HG03439 (cell line): Measurements from ENCODE around the gene SLC49A4.

ENCODE experiments used
- ATAC-seq: cut with Tn5 transposase; IDR thresholded peaks from one replicate; pipeline ENCODE4 v1.9.1; 2021; ENCODE audit warnings: mild to moderate bottlenecking, moderate library complexity; ENCODE audit not compliant: unreplicated experiment

The SLC49A4 gene

DNA sequence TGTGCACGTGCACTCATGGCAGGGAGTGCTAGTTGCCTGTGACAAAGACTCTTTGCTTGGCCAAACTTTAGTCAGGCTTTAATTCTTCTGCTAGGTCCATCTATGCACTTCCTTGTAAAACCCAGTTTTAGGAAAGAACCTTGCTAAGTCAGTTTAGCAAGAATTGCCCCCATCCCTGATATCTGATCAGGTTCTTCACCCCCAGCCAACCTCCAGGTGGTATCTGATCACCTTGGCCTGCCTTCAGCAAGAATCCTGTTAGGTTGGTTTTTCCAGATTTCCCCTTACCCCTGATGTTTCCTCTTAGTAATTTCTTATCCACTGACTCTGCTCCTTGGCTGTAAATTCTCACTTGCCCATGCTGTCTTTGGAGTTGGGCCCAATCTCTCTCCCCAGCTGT, 9.6 kb upstream of the SLC49A4 start:
- ATAC-seq, result no peak

GRCh38 chr3:122786066-122786465, 8.8 kb upstream of the SLC49A4 start:
- no peak for ATAC-seq

- no peak for ATAC-seq
Observed at GRCh38 chr3:122787872-122788271, 7.0 kb upstream of the SLC49A4 start.

DNA sequence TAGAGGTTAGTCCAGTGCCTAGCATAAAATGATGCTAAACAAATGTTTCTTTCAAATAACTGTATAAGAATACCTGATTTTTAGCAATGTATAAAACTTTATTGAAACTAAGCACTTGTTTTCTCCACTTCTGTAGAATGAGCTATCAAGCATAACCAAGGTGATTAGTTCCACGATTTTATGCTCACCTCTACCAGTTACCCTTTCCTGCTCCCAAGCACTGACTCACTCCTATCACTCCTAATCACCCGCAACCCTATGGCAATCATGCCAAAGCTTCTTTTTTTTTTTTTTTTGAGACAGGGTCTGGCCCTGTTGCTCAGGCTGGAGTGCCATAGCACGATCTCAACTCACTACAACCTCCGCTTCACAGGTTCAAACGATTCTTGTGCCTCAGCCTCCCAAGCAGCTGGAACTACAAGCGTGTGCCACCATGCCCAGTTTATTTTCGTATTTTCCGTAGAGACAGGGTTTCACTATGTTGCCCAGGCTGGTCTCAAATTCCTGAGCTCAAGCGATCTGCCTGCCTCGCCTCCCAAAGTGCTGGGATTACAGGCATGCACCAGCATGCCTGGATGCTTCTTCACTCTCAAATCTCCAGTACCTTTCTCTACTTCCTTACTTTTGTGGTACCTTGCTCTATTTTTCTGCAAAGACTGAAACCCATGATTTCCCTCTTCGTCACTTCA, 5.1 kb upstream of the SLC49A4 start:
- ATAC-seq, result no peak

DNA sequence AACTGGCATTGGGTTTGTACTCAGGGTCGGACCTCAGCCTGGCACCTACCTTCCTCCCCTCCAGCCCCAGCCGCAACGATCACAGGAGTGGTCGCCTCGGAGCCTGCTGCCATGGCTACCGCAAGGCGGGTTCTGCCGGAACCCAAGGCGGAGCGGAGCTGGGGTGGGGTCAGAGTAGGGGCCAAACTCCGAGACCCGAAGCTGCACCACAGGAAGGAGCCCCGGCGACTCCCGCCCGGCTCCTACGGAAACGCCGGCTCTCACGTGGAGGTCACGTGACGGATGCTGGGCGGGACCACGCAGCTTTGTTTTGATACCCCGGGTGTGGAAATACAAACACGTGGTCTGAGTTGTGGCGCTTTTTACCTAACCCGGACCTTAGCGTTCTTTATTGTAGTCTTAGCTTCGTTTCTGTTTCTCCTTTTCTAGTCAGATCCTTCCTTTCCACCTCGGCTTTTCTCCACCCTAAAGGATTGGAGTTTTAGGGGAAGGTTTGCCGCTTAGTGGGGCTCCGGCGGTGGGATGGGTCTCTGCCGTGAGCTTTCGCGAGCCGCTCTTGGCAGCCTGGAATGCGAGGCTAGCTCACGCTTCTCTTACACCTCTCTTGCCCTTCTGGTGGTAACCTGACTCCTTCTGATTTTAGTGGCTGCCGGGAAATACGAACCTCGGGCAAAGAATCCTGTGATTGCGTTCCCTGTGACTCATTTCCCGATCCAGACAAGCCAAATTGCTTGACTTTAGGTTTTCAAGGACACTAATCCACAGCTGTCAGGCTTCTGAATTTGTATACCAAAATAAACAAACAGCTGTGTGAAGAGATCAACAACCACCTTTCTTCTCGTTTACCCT, 1.1 kb upstream of the SLC49A4 start, which contains the start of gene HSPBAP1:
Gene HSPBAP1, minus strand, starts transcription at position 264 of the 849 bp plus-strand sequence. Its CDS starts 151 bp downstream, at position 113.
- ATAC-seq, result peak; percentile 63

GRCh38 chr3:122794483-122794778, 438 bp upstream of the SLC49A4 start:
- no peak for ATAC-seq

DNA sequence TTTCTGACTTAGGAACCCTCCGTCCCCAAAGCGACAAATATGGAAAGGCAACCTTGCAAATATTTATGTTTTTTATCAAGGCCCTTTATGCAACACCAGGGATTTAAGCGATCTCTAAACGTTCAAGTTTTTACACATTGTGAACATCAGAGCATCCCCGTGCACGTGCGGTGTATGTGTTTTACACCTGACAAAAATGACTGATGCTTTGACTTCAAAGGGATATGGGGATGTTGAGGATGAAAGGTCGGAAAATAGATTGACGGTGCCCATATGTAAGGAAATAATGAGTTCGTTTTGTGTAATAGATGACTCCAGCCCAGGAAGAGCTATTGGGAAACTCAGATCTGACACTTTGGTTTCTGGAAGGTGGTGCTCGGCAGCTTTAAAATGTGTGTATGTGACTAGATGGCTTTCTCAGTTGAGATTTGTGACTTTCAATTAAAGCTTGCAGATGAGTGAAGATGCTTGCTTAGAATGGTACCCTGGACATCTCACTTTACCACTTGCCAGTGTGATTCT, 866 bp downstream of the SLC49A4 start:
- ATAC-seq, result no peak

DNA sequence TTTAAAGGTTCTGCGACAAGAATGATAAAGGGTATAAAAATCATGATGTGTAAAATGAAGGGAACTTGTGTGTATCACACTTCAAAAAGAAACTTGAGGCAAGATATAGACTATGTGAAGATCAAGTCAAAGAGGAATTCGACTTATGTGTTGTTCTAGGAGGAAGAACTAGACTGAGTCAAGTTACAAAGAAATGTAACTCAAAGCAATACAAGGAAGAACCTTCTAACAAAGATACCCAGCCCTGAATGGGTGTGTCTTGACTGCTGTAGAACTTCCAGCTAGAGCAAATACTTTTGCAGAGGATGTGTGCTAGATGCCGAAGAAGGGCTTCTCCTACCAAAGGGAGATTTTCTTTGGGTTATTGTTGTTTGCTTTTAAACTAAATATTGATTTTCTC, 2.4 kb downstream of the SLC49A4 start:
- ATAC-seq, result no peak

- no peak for ATAC-seq
Observed at GRCh38 chr3:122799322-122799721, 4.5 kb downstream of the SLC49A4 start.

DNA sequence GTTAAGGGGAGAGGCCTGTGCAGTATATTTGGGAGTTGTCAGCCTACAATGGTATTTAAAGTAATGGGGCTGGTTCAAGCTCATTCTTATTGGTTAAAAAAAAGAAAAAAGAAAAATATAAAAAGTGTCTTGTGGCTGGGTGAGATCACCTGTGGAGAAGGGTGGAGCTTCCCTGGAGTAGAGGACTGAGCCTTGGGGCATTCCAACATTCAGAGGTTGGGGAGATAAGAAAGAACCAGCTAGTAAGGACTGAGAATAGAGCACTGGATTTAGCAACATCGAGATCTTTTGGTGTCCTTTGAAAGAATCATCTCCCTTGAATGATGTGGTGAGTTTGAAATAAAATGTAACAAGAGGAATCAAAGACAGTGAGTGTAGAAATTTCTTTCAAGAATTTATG, 5.2 kb downstream of the SLC49A4 start:
- ATAC-seq, result no peak

DNA sequence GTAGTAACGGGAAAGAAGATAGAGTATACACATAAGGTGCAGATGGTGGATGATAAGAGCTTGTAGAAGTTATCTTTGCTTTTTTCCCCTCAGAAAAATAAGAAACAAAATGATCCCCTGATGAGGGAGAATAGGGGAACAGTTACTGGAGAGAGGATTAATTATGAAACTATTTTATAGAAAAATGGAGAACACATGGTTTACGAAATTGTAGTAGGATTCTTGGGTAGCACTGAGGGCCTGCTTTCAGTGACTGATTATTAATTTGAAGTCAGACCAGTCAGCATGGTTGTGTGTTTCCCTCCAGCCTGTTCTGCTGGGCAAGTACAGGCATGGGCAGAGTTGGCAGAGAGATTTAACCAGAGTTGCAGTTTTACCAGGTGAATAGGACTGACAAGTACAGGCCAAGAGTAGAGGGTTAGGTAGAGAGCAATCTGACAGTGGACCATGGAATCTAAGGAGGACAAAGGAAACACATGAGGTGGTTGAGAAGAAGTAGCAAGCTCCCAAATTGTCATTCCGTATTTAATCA, 5.9 kb downstream of the SLC49A4 start:
- no peak for ATAC-seq

- no peak for ATAC-seq
Observed at GRCh38 chr3:122802323-122802722, 7.5 kb downstream of the SLC49A4 start.

GRCh38 chr3:122803977-122804376, 9.1 kb downstream of the SLC49A4 start:
- no peak for ATAC-seq

- ATAC-seq, result no peak
Observed at GRCh38 chr3:122810734-122811133, 15.9 kb downstream of the SLC49A4 start.

GRCh38 chr3:122816587-122816986, 21.7 kb downstream of the SLC49A4 start:
- no peak for ATAC-seq

DNA sequence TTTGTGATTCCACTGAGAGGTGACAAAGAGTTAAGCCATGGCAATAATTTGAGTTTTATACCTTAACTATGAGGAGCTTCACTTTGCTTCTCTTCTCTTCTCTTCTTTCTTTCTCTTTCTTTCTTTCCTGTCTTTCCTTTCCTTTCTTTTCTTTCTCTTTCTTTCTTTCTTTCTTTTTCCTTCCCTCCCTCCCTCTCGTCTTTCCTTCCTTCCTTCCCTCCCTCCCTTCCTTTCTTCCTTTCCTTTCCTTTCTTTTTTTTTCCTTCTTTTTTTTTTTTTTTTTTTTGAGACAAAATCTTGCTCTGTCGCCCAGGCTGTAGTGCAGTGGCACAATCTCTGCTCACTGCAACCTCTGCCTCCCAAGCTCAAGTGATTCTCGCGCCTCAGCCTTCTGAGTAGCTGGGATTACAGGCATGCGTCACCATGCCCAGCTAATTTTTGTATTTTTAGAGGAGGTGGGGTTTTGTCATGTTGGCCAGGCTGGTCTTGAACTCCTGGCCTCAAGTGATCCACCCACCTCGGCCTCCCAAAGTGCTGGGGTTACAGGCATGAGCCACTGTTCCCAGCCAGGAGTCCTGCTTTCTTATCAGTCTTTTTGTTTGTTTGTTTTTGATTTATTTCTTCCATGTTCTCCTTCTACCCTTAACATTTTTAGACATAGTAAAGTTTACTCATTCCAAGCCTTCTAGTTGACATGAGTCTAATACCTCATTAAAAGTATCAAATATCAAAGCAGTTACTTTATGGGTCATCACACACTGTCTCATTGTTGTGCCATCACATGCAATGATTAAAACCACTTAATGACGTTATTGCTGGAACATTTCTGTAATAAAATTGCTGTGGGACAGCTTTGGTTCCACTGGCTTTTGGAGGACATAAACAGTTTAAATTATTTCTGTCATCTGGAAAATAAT, 29.9 kb downstream of the SLC49A4 start:
- no peak for ATAC-seq

GRCh38 chr3:122825460-122825859, 30.6 kb downstream of the SLC49A4 start:
- ATAC-seq, result no peak

DNA sequence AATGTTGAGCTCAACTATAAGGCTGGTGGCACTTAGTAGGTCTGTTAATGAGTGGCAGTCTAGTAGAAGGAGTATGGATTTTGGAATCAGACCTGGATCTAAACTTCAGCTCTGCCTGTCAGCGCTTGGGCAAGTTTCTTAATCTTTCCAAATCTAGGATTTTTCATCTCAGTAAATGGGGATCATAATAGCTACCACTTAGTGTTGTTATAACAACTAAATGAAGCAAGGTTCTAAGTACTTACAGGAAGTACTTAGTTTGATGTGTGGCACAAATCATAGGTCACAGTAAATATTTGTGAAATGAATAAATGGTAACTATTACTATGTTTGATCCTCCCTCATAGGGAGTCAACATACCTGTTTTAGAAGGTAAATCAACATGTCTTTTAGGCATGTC, 31.4 kb downstream of the SLC49A4 start:
- ATAC-seq, result no peak

- ATAC-seq, result no peak
Observed at GRCh38 chr3:122828281-122828680, 33.4 kb downstream of the SLC49A4 start.

DNA sequence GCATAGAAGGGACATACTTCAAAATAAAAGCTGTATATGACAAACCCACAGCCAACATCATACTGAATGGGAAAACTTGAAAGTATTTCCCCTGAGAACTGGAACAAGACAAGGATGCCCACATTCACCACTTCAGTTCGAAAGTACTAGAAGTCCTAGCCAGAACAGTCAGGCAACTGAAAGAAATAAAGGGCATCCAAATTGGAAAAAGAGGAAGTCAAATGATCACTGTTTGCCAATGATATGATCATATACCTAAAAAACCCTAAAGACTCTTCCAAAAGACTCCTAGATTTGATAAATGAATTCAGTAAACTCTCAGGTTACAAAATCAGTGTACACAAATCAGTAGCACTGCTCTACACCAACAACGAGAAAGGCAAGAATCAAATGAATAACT, 40.7 kb downstream of the SLC49A4 start:
- no peak for ATAC-seq

DNA sequence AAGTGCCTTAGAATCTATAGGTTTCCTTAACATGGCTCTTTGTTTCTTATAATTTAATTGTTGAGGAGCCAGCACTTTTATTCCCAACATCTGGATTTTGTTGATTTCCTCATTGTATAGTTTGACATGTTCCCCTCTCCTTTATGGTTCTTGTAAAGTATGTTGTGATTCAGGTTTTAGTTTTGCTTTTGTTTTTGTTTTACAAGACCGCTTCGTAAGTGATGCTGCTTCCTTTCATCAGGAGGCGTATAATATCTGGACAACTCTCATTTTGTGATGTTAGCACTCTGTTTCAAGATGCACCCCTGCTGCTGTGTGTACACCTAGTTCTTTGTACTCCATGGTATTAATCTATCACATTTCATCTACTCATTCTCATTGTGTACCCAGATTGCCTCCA, 48.7 kb downstream of the SLC49A4 start:
- no peak for ATAC-seq
